ENCODE data around the gene IL11RA.

IL11RA gene

DNA sequence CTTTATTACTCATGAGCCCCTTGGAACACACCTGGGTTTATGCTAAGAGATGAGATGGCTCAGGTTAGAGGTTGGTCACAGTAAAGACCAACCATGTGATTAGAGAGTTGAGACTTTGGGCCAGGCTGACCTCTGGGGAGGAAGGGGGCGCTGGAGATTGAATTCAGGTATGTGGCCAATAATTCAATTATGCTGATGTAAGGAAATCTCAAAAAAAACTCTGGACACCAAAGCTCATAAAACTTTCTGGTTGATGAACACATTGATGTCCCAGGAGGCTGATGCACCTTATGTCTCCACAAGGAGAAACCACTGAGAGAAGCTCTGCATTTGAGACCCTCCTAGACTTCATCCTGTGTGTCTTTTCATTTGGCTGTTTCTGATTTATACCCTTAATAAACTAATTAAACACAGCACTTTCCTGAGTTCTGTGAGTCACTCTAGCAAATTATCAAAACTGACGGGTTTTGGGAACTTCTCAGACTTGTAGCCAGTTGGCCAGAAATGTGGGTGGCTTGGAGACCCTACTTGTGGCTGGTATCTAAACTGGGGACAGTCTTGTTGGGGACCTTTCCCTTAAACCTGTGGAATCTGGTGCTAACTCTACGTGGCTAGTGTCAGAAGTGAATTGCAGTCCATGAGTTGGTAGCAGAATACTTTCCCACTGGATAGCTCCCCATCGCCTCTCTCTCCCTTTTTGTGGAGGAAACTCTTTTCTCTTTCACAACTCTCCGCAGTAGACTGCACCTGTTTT, 18.0 kb downstream of the IL11RA start:
- no peaks in the 10 kb centered on the region for H3K27me3 ChIP-seq (ENCODE audit: insufficient read depth, low read length)
- no peaks in the 10 kb centered on the region for H3F3A ChIP-seq (ENCODE audit: insufficient read depth, low read length)
- H3K9me3 ChIP-seq (ENCODE audit: low read length), result no peaks in the 10 kb centered on the region
- no peaks in the 10 kb centered on the region for H4K20me1 ChIP-seq (ENCODE audit: insufficient read depth, low read length)
- TF ChIP-seq EZH2 (IDR thresholded peaks at IDR 0.05; ENCODE audit: borderline replicate concordance, low read length), result no peak
- TF ChIP-seq, protein P1, sequence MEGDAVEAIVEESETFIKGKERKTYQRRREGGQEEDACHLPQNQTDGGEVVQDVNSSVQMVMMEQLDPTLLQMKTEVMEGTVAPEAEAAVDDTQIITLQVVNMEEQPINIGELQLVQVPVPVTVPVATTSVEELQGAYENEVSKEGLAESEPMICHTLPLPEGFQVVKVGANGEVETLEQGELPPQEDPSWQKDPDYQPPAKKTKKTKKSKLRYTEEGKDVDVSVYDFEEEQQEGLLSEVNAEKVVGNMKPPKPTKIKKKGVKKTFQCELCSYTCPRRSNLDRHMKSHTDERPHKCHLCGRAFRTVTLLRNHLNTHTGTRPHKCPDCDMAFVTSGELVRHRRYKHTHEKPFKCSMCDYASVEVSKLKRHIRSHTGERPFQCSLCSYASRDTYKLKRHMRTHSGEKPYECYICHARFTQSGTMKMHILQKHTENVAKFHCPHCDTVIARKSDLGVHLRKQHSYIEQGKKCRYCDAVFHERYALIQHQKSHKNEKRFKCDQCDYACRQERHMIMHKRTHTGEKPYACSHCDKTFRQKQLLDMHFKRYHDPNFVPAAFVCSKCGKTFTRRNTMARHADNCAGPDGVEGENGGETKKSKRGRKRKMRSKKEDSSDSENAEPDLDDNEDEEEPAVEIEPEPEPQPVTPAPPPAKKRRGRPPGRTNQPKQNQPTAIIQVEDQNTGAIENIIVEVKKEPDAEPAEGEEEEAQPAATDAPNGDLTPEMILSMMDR (IDR thresholded peaks at IDR 0.05; ENCODE audit: low read length), result no peak
- no peaks in the 10 kb centered on the region for H3K79me2 ChIP-seq (ENCODE audit: insufficient read depth, low read length)
- no peak overlapping the region for H3K27ac ChIP-seq (ENCODE audit: low read depth, low read length, poor library complexity, severe bottlenecking)
- no peak overlapping the region for H3K4me3 ChIP-seq (ENCODE audit: low read depth, low read length, poor library complexity, severe bottlenecking)
- H3K4me2 ChIP-seq (ENCODE audit: low read length), result no peak overlapping the region
- H3K36me3 ChIP-seq (ENCODE audit: insufficient read depth, low read length), result no peaks in the 10 kb centered on the region
- H3K4me1 ChIP-seq (ENCODE audit: insufficient read depth, low read length, severe bottlenecking), result peaks cover 5% of the 10 kb centered on the region
- no peaks in the 10 kb centered on the region for H3K9me2 ChIP-seq (ENCODE audit: low read depth, low read length)
- H2AFZ ChIP-seq (ENCODE audit: low read length), result no peak overlapping the region
- H3K9ac ChIP-seq (ENCODE audit: low read length), result no peak overlapping the region

DNA sequence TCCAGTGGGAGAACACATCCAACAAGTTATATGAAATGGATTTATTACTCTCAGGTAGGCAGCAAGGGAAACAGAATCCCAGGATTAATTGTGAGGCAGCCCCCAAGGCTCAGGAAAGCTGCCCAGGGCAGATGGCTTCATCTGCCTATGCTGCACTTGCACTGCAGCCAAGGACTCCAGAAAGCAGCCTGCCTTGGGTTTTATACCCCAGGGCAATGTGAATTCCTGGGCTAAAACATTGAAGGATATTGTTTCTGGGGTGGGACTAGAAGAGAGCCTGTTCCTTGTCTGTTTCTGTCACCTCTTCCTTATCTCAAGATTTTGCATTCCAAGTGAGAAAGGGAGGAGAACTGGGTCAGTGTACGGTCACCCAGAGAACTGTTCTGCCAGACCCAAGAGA, 19.3 kb downstream of the IL11RA start:
- Histone ChIP-seq H3K36me3 (ENCODE audit: insufficient read depth, low read length) (no peaks in the 10 kb centered on the region), H3K9me2 (ENCODE audit: low read depth, low read length) (no peaks in the 10 kb centered on the region), H3K4me3 (ENCODE audit: low read depth, low read length, poor library complexity, severe bottlenecking) (no peak overlapping the region), H2AFZ (ENCODE audit: low read length) (no peak overlapping the region), H3K27me3 (ENCODE audit: insufficient read depth, low read length) (no peaks in the 10 kb centered on the region), H3F3A (ENCODE audit: insufficient read depth, low read length) (no peaks in the 10 kb centered on the region), H4K20me1 (ENCODE audit: insufficient read depth, low read length) (no peaks in the 10 kb centered on the region), H3K4me1 (ENCODE audit: insufficient read depth, low read length, severe bottlenecking) (peaks cover 2% of the 10 kb centered on the region), H3K9ac (ENCODE audit: low read length) (no peak overlapping the region), H3K27ac (ENCODE audit: low read depth, low read length, poor library complexity, severe bottlenecking) (no peak overlapping the region), H3K4me2 (ENCODE audit: low read length) (no peak overlapping the region), H3K9me3 (ENCODE audit: low read length) (no peaks in the 10 kb centered on the region), H3K79me2 (ENCODE audit: insufficient read depth, low read length) (no peaks in the 10 kb centered on the region)
- TF ChIP-seq EZH2 (IDR thresholded peaks at IDR 0.05; ENCODE audit: borderline replicate concordance, low read length), result no peak
- TF ChIP-seq, protein P1 (IDR thresholded peaks at IDR 0.05; ENCODE audit: low read length), result no peak

DNA sequence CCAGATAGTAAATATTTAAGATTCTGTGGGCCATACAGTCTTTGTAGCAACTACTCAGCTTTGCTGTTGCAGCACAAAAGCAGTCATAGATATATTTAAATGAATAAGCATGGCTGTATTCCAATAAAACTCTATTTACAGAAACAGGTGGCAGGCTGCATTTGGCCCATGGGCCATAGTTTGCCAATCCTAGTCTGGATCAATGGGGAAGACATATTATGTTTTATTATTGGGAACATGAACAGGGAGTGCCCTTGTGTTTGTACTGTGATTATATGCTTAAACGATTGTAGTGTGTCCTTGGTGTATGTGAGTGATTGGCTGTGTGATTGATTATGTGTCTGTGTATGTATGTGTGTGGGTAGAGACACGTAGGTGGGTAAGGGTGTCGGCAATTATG, 22.5 kb downstream of the IL11RA start:
- Histone ChIP-seq H3F3A (ENCODE audit: insufficient read depth, low read length) (no peaks in the 10 kb centered on the region), H3K9me3 (ENCODE audit: low read length) (no peaks in the 10 kb centered on the region), H3K9ac (ENCODE audit: low read length) (no peak overlapping the region), H3K79me2 (ENCODE audit: insufficient read depth, low read length) (no peaks in the 10 kb centered on the region), H3K4me1 (ENCODE audit: insufficient read depth, low read length, severe bottlenecking) (no peaks in the 10 kb centered on the region), H3K27ac (ENCODE audit: low read depth, low read length, poor library complexity, severe bottlenecking) (no peak overlapping the region), H4K20me1 (ENCODE audit: insufficient read depth, low read length) (no peaks in the 10 kb centered on the region), H3K27me3 (ENCODE audit: insufficient read depth, low read length) (no peaks in the 10 kb centered on the region), H3K4me3 (ENCODE audit: low read depth, low read length, poor library complexity, severe bottlenecking) (no peak overlapping the region), H3K4me2 (ENCODE audit: low read length) (no peak overlapping the region), H3K9me2 (ENCODE audit: low read depth, low read length) (no peaks in the 10 kb centered on the region), H2AFZ (ENCODE audit: low read length) (no peak overlapping the region), H3K36me3 (ENCODE audit: insufficient read depth, low read length) (no peaks in the 10 kb centered on the region)
- TF ChIP-seq EZH2 (IDR thresholded peaks at IDR 0.05; ENCODE audit: borderline replicate concordance, low read length), result no peak
- TF ChIP-seq, protein P1 (IDR thresholded peaks at IDR 0.05; ENCODE audit: low read length), result no peak

Measured in OCI-LY1 (cell line).